HTERT RPE-1 (cell line): Measurements from ENCODE around the gene VANGL2.

Source experiments
- in situ Hi-C: fragments of 300-500 bp; cut with MboI; formaldehyde crosslinking; loops from 4 replicates; pipeline ENCODE4 v1.14.3; 2020; ENCODE audit warnings: low sequenced_read_pairs

Gene VANGL2

GRCh38 chr1:160455153-160455517, 54.8 kb downstream of the VANGL2 start:
- in situ Hi-C loops: no loop called here

GRCh38 chr1:160459056-160459455, 58.7 kb downstream of the VANGL2 start:
- in situ Hi-C loops: no loop called here

- in situ Hi-C loops: no loop called here
Observed at GRCh38 chr1:160459687-160460086, 59.3 kb downstream of the VANGL2 start.

GRCh38 chr1:160460214-160460642, 59.9 kb downstream of the VANGL2 start:
- in situ Hi-C loops: no loop called here

- in situ Hi-C loops: no loop called here
Observed at GRCh38 chr1:160460683-160461287, 60.4 kb downstream of the VANGL2 start.

GRCh38 chr1:160465123-160465522, 64.8 kb downstream of the VANGL2 start:
- in situ Hi-C loops: no loop called here

- in situ Hi-C loops: no loop called here
Observed at GRCh38 chr1:160466961-160467360, 66.6 kb downstream of the VANGL2 start.

GRCh38 chr1:160467576-160467975, 67.2 kb downstream of the VANGL2 start:
- in situ Hi-C loops: no loop called here

- in situ Hi-C loops: no loop called here
Observed at GRCh38 chr1:160471253-160471652, 70.9 kb downstream of the VANGL2 start.

- in situ Hi-C loops: no loop called here
Observed at GRCh38 chr1:160472112-160472511, 71.7 kb downstream of the VANGL2 start.

- in situ Hi-C loops: no loop called here
Observed at GRCh38 chr1:160474392-160475242, 74.3 kb downstream of the VANGL2 start.
